HG03460 (cell line): Measurements from ENCODE around the gene TMEM151B.

Source experiments
- ATAC-seq: cut with Tn5 transposase; IDR thresholded peaks from one replicate; pipeline ENCODE4 v1.9.1; 2021; ENCODE audit not compliant: unreplicated experiment

Gene TMEM151B

GRCh38 chr6:44232676-44233566 is 37.3 kb upstream of the TMEM151B start:
- ATAC-seq, result no peak

- ATAC-seq, result no peak
Observed at GRCh38 chr6:44233567-44234100, 36.6 kb upstream of the TMEM151B start.

- no peak for ATAC-seq
Observed at GRCh38 chr6:44234101-44235025, 35.9 kb upstream of the TMEM151B start.

- ATAC-seq, result no peak
Observed at GRCh38 chr6:44235269-44235668, 35.0 kb upstream of the TMEM151B start.

GRCh38 chr6:44235891-44236516 is 34.2 kb upstream of the TMEM151B start:
- ATAC-seq, result no peak

GRCh38 chr6:44237021-44237812 is 33.0 kb upstream of the TMEM151B start:
- peak; percentile 66 for ATAC-seq

GRCh38 chr6:44237813-44238433 is 32.3 kb upstream of the TMEM151B start:
- ATAC-seq, result peak; percentile 85

- ATAC-seq, result no peak
Observed at GRCh38 chr6:44238687-44239350, 31.4 kb upstream of the TMEM151B start.

- ATAC-seq, result no peak
Observed at GRCh38 chr6:44243345-44243744, 26.9 kb upstream of the TMEM151B start.

GRCh38 chr6:44245391-44245911 is 24.8 kb upstream of the TMEM151B start:
- ATAC-seq, result no peak

- ATAC-seq, result peak; percentile 47
Observed at GRCh38 chr6:44245912-44246662, 24.2 kb upstream of the TMEM151B start.

GRCh38 chr6:44246663-44247337 is 23.4 kb upstream of the TMEM151B start, which contains the start of gene HSP90AB1:
HSP90AB1 (plus strand) TSS chr6:44247101; CDS start chr6:44248630, 1,529 bp downstream.
- ATAC-seq, result peak; percentile 62

GRCh38 chr6:44247338-44248302 is 22.6 kb upstream of the TMEM151B start:
- peak; percentile 32 for ATAC-seq

GRCh38 chr6:44248579-44248978 is 21.7 kb upstream of the TMEM151B start:
- ATAC-seq, result no peak

GRCh38 chr6:44249082-44249748 is 21.0 kb upstream of the TMEM151B start:
- ATAC-seq, result no peak
